ENCODE data around the gene PTMS. TPM values are rescaled to one million over a fixed set of nuclear protein-coding genes. Genes with fewer than 3 reads are reported as not detected.

PTMS gene
- total and polyA plus RNA-seq, 9 of the 15 experiments (the other 6 are each of a cell fraction or from before 2014, with no cell fraction given), result 5.1 to 287 (median 78.5) TPM

- Histone ChIP-seq H3K27ac (ENCODE audit: extremely low read depth, low read depth, low read length) (peak overlapping the region; percentile 65), H3K9me1 (ENCODE audit: control insufficient read depth, insufficient read depth, low read length) (no peaks in the 10 kb centered on the region), H4K20me1 (replicated peaks; ENCODE audit: control insufficient read depth, insufficient read depth, low read length) (no peaks in the 10 kb centered on the region), H3K79me2 (ENCODE audit: control insufficient read depth, insufficient read depth, low read length) (peaks cover 24% of the 10 kb centered on the region), H3K4me3 (no peak overlapping the region), H3K9me3 (replicated peaks; ENCODE audit: control insufficient read depth, insufficient read depth, low read depth, low read length) (no peaks in the 10 kb centered on the region), H3K9ac (ENCODE audit: insufficient read depth in 1 of 2, low read depth in 2 of 2, low read length in 2 of 2) (peak overlapping the region; percentile 28 to 42; a peak in 3 of 4 replicates), H3K4me2 (ENCODE audit: insufficient read depth, low read length) (peak overlapping the region; percentile 36), H2AFZ (ENCODE audit: low read depth, low read length) (peak overlapping the region; percentile 48), H3K4me1 (replicated peaks in 1 of 2; ENCODE audit: control insufficient read depth in 2 of 2, insufficient read depth in 2 of 2, low read length in 2 of 2) (peaks cover 24 to 29% of the 10 kb centered on the region in 2 experiments; a peak in 4 of 5 replicates), H3K27me3 (ENCODE audit: control insufficient read depth in 2 of 2, insufficient read depth in 2 of 2, low read length in 2 of 2) (no peaks in the 10 kb centered on the region), H3K36me3 (ENCODE audit: control insufficient read depth, insufficient read depth, low read length) (peaks cover 9% of the 10 kb centered on the region; the same call in 2 of the 3 replicates)
- DNase-seq (ENCODE audit: extremely low read depth in 1 of 4, low spot score in 3 of 4) (peak; percentile 87 to 95 (median 90)), ATAC-seq (peak; percentile 86), FAIRE-seq (peak; percentile 100)
- intact Hi-C loops (cut with micrococcal nuclease), result no loop called here
- CTCF ChIA-PET (ENCODE audit: low intra/inter-chr PET ratio), result no interaction called here
- POLR2A ChIA-PET, result interaction anchor here (1.0 to 1.5 kb wide), 4 partner anchors 10 to 29 kb away, joined by 3 to 6 read pairs (median 4); partner anchors contain the start of gene MLF2
- WGBS (ENCODE audit: insufficient coverage, low coverage, missing lambda C conversion rate), result 0% methylated on average over 7 of the region's 16 CpGs
- no TSS peak for BruUV-seq (replicated peaks)
- in situ Hi-C loops (cut with MboI), result no loop called here
- no peak for TF ChIP-seq CHCHD3 (CRISPR knock-in tag; IDR thresholded peaks at IDR 0.05)
- no peak for TF ChIP-seq ZNF830 (CRISPR knock-in tag; IDR thresholded peaks at IDR 0.05)
- TF ChIP-seq PRDM10 (IDR thresholded peaks at IDR 0.05; ENCODE audit: partially characterized antibody), result peak; percentile 28
- TF ChIP-seq ELF4 (CRISPR knock-in tag; IDR thresholded peaks at IDR 0.05), result 0 out of 2 replicates have a peak, but pooled peaks have one; percentile 24
- TF ChIP-seq E2F8 (IDR thresholded peaks at IDR 0.05; ENCODE audit: low read depth, partially characterized antibody), result no peak
- peak; percentile 73; the same call in 1 of the 2 replicates for TF ChIP-seq HLTF (IDR thresholded peaks at IDR 0.05)
- TF ChIP-seq MXI1 (IDR thresholded peaks at IDR 0.05; ENCODE audit: low read depth, low read length), result peak; percentile 53; the same call in 1 of the 2 replicates
- peak; percentile 33; the same call in 1 of the 2 replicates for TF ChIP-seq EP300 (IDR thresholded peaks at IDR 0.05; ENCODE audit: low read length)
- TF ChIP-seq ZSCAN32 (CRISPR knock-in tag; IDR thresholded peaks at IDR 0.05), result no peak
- TF ChIP-seq CREBBP (IDR thresholded peaks at IDR 0.05; ENCODE audit: low read depth, low read length), result no peak
- no peak for TF ChIP-seq RBM17 (IDR thresholded peaks at IDR 0.05; ENCODE audit: borderline replicate concordance, low read depth, low read length)
Measured at GRCh38 chr12:6764011-6764828, 1.9 kb upstream of the PTMS start.

Data from K562 (cell line).